B cell (primary cell): Measurements from ENCODE around the gene ZNF766. TPM values are rescaled to one million over a fixed set of nuclear protein-coding genes. Genes with fewer than 3 reads are reported as not detected.

ENCODE experiments used
- ATAC-seq: fragments of 200-7000 bp; cut with Tn5 transposase; one replicate; pipeline ENCODE4 v1.10.0; 2021; ENCODE audit warnings: low read depth, mild to moderate bottlenecking, moderate number of reproducible peaks, moderate library complexity
- CTCF ChIA-PET: fragments of 350-600 bp; sonication (Branson Sonifier 250); formaldehyde crosslinking; loops from one replicate; lab custom pipeline; 2021; ENCODE audit warnings: antibody characterized with exemption, inconsistent platforms; lab: Charles Lee
- POLR2A ChIA-PET: fragments of 350-600 bp; sonication (Branson Sonifier 250); formaldehyde crosslinking; loops from one replicate; lab custom pipeline; 2021; ENCODE audit warnings: antibody characterized with exemption; lab: Charles Lee
- DNase-seq: peaks from one replicate; pipeline ENCODE4 v3.0.0; 2013
- H2AFZ ChIP-seq: 2 replicates; pipeline ENCODE4 v1.6.1; 2012; ENCODE audit warnings: mild to moderate bottlenecking, low read depth, low read length; ENCODE audit not compliant: insufficient read depth, poor library complexity, severe bottlenecking
- H3K27ac ChIP-seq, 2 donors: 1 replicate in 1 of 2; 2 replicates in 1 of 2; pipeline ENCODE4 v1.5.1; 2012 to 2013; ENCODE audit warnings: low read length in 2 of 2, mild to moderate bottlenecking in 2 of 2, moderate library complexity in 1 of 2
- H3K27me3 ChIP-seq, 4 experiments: fragments of 200-600 bp in 1 of 4; sonication (generic) in 1 of 4; replicated peaks in 1 of 4; 1 replicate in 2 of 4; 2 replicates in 2 of 4; pipeline versions ENCODE4 v1.6.1 to v1.7.0; 2013 to 2016; ENCODE audit warnings: low read length in 3 of 4, mild to moderate bottlenecking in 2 of 4, mixed read lengths in 1 of 4, moderate library complexity in 1 of 4; ENCODE audit not compliant: insufficient read depth in 4 of 4, control insufficient read depth in 3 of 4; ENCODE audit errors: control extremely low read depth in 1 of 4
- H3K36me3 ChIP-seq, 2 experiments: replicated peaks in 1 of 2; 1 replicate in 1 of 2; 2 replicates in 1 of 2; pipeline versions ENCODE4 v1.6.1 to v1.7.1; 2013; ENCODE audit warnings: low read length in 1 of 2; ENCODE audit not compliant: insufficient read depth in 2 of 2, control insufficient read depth in 1 of 2; ENCODE audit errors: control extremely low read depth in 1 of 2, extremely low read depth in 1 of 2
- H3K4me1 ChIP-seq, 2 donors: fragments of 200-600 bp in 1 of 2; sonication (generic) in 1 of 2; 1 replicate in 1 of 2; 2 replicates in 1 of 2; pipeline versions ENCODE4 v1.5.1 to v1.6.1; 2013 to 2017; ENCODE audit warnings: low read length in 2 of 2; ENCODE audit not compliant: control insufficient read depth in 2 of 2, insufficient read depth in 2 of 2
- H3K4me2 ChIP-seq: replicated peaks from 2 replicates; pipeline ENCODE3; 2012; ENCODE audit warnings: mild to moderate bottlenecking, low read depth, low read length; ENCODE audit not compliant: poor library complexity, severe bottlenecking
- H3K4me3 ChIP-seq, 5 experiments: fragments of 200-600 bp in 1 of 5; sonication (generic) in 1 of 5; 1 replicate in 3 of 5; 2 replicates in 2 of 5; pipeline versions ENCODE4 v1.5.1 to v1.7.0; 2011 to 2016; ENCODE audit warnings: low read length in 4 of 5, mild to moderate bottlenecking in 4 of 5, low read depth in 2 of 5, control low read depth in 1 of 5, moderate library complexity in 1 of 5; ENCODE audit not compliant: insufficient read depth in 1 of 5; ENCODE audit errors: control extremely low read depth in 1 of 5, extremely low read depth in 1 of 5
- H3K79me2 ChIP-seq: fragments of 200-600 bp; sonication (generic); one replicate; pipeline ENCODE4 v1.6.0; 2016; ENCODE audit warnings: low read length; ENCODE audit not compliant: control insufficient read depth, insufficient read depth
- H3K9ac ChIP-seq: fragments of 200-600 bp; sonication (generic); 2 replicates; pipeline ENCODE4 v1.6.1; 2017; ENCODE audit warnings: mild to moderate bottlenecking, low read length, moderate library complexity
- H3K9me3 ChIP-seq, 3 donors: one replicate each; pipeline versions ENCODE4 v1.6.1 to v1.7.1; 2013; ENCODE audit warnings: low read length in 2 of 3; ENCODE audit not compliant: control insufficient read depth in 2 of 3, insufficient read depth in 1 of 3; ENCODE audit errors: control extremely low read depth in 1 of 3
- H4K20me1 ChIP-seq: 2 replicates; pipeline ENCODE4 v1.6.0; 2012; ENCODE audit warnings: mild to moderate bottlenecking, low read length; ENCODE audit not compliant: insufficient read depth, control insufficient read depth, poor library complexity, severe bottlenecking
- H3K27ac Mint-ChIP-seq: one replicate; pipeline ENCODE4 v1.8.0; 2021; ENCODE audit warnings: mixed read lengths
- H3K27me3 Mint-ChIP-seq: one replicate; pipeline ENCODE4 v1.8.0; 2021; ENCODE audit warnings: mixed read lengths
- H3K4me1 Mint-ChIP-seq: one replicate; pipeline ENCODE4 v1.8.0; 2021; ENCODE audit warnings: mixed read lengths
- H3K4me3 Mint-ChIP-seq: one replicate; pipeline ENCODE4 v1.8.0; 2021; ENCODE audit warnings: mixed read lengths
- H3K9me3 Mint-ChIP-seq: one replicate; pipeline ENCODE4 v1.8.0; 2022; ENCODE audit warnings: mixed read lengths; ENCODE audit not compliant: insufficient read depth
- EZH2 ChIP-seq: IDR thresholded peaks from 2 replicates; pipeline ENCODE4 v1.6.1; 2012; ENCODE audit warnings: borderline replicate concordance, low read depth, mild to moderate bottlenecking, moderate library complexity, low read length; ENCODE audit not compliant: insufficient read depth, poor library complexity, severe bottlenecking
- WGBS: methylation state at CpG from one replicate; pipeline ENCODE4 v1.1.5; 2013; ENCODE audit warnings: missing lambda C conversion rate; ENCODE audit not compliant: insufficient coverage; 5-methylcytosine and 5-hydroxymethylcytosine counted together
- intact Hi-C: fragments of 100-400 bp; cut with micrococcal nuclease; formaldehyde crosslinking; loops from one replicate; pipeline ENCODE4 v1.10.0; 2022
- polyA plus RNA-seq: library from polyadenylated mRNA; depleted of rRNA; stranded (reverse); fragments of >200 nt; gene quantifications from 2 replicates; pipeline ENCODE4 v1.2.3, GENCODE V29; 2012
- total RNA-seq, 2 donors: library from RNA; stranded (reverse); fragments of 120-200 nt in 1 of 2; gene quantifications; 1 replicate in 1 of 2; 2 replicates in 1 of 2; pipeline versions ENCODE4 v1.2.3 to v1.2.4, GENCODE V29; 2013 to 2022
- TF ChIP-seq, protein P1 (sequence below): fragments of 200-600 bp; IDR thresholded peaks from one replicate; pipeline ENCODE4 v1.8.0; 2022; ENCODE audit warnings: antibody characterized with exemption, mild to moderate bottlenecking

The ZNF766 gene
- total and polyA plus RNA-seq, 2 donors (not counting 1 experiment from before 2014, with no cell fraction given): 9.9 to 48.3 TPM

DNA sequence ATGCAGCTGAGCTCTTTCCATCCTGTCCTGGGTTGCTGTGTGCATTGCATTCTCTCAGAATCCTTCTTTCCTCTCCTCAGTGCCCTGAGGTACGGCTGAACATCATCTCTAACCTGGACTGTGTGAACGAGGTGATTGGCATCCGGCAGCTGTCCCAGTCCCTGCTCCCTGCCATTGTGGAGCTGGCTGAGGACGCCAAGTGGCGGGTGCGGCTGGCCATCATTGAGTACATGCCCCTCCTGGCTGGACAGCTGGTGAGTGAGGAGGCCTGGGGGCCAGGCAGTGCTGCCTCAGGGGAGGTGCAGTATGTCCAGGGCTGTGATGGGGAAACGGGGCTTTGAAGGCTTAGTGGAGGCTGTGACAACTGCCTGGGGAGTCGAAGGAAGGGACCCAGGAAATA lies 49.8 kb upstream of the ZNF766 start:
- no peak overlapping the region for H3K4me3 ChIP-seq
- ATAC-seq: no peak
- no peak overlapping the region for H3K4me2 ChIP-seq
- H3K27ac ChIP-seq: no peak overlapping the region
- ChIA-PET CTCF (interaction anchor here (1.5 kb wide), 1 partner anchor 81 kb away, joined by 5 read pairs; no protein-coding TSS in a partner anchor), POLR2A (no interaction called here)
- no peaks in the 10 kb centered on the region for H3K9me3 Mint-ChIP-seq
- H3K36me3 ChIP-seq: peaks cover 49 to 99% of the 10 kb centered on the region in 2 experiments
- no peaks in the 10 kb centered on the region for H3K27me3 Mint-ChIP-seq
- no peaks in the 10 kb centered on the region for H3K9me3 ChIP-seq
- H3K27ac Mint-ChIP-seq: no peak overlapping the region
- no peaks in the 10 kb centered on the region for H3K27me3 ChIP-seq
- peaks cover 15% of the 10 kb centered on the region for H3K4me1 Mint-ChIP-seq
- no peak for TF ChIP-seq EZH2
- TF ChIP-seq, protein P1, sequence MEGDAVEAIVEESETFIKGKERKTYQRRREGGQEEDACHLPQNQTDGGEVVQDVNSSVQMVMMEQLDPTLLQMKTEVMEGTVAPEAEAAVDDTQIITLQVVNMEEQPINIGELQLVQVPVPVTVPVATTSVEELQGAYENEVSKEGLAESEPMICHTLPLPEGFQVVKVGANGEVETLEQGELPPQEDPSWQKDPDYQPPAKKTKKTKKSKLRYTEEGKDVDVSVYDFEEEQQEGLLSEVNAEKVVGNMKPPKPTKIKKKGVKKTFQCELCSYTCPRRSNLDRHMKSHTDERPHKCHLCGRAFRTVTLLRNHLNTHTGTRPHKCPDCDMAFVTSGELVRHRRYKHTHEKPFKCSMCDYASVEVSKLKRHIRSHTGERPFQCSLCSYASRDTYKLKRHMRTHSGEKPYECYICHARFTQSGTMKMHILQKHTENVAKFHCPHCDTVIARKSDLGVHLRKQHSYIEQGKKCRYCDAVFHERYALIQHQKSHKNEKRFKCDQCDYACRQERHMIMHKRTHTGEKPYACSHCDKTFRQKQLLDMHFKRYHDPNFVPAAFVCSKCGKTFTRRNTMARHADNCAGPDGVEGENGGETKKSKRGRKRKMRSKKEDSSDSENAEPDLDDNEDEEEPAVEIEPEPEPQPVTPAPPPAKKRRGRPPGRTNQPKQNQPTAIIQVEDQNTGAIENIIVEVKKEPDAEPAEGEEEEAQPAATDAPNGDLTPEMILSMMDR: no peak
- intact Hi-C loops: no loop called here
- WGBS: 94% methylated on average over 7 of the region's 8 CpGs
- no peak overlapping the region for H3K4me3 Mint-ChIP-seq
- H3K79me2 ChIP-seq: peaks cover 16% of the 10 kb centered on the region
- DNase-seq: no peak
- no peak overlapping the region for H2AFZ ChIP-seq
- H3K9ac ChIP-seq: no peak overlapping the region
- H3K4me1 ChIP-seq: no peaks in the 10 kb centered on the region
- peaks cover 47% of the 10 kb centered on the region for H4K20me1 ChIP-seq

DNA sequence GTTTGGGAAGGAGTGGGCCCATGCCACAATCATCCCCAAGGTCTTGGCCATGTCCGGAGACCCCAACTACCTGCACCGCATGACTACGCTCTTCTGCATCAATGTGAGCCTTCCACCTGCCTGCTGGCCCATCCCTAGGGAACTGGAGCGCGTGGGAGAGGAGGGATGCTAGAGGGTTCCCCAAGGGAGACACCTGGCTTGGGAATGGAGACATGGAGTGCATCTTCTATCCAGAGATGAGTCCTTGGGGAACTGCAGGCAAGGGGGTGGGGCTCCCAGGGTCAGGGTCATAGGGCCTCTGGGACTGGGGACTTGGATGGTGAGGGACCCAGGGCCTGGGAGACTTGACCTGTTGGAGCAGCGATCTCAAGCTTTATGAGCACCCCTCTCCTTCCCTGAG lies 48.4 kb upstream of the ZNF766 start:
- Mint-ChIP-seq H3K9me3 (no peaks in the 10 kb centered on the region), H3K4me3 (no peak overlapping the region), H3K27me3 (no peaks in the 10 kb centered on the region), H3K27ac (no peak overlapping the region), H3K4me1 (peaks cover 15% of the 10 kb centered on the region)
- Histone ChIP-seq H3K9me3 (no peaks in the 10 kb centered on the region), H3K27me3 (no peaks in the 10 kb centered on the region), H3K9ac (no peak overlapping the region), H3K36me3 (peaks cover 47 to 98% of the 10 kb centered on the region in 2 experiments), H2AFZ (no peak overlapping the region), H4K20me1 (peaks cover 35% of the 10 kb centered on the region), H3K4me3 (no peak overlapping the region), H3K4me2 (no peak overlapping the region), H3K4me1 (no peaks in the 10 kb centered on the region), H3K79me2 (peaks cover 7% of the 10 kb centered on the region), H3K27ac (no peak overlapping the region)
- ATAC-seq: no peak
- ChIA-PET POLR2A (no interaction called here), CTCF (no interaction called here)
- TF ChIP-seq EZH2: no peak
- TF ChIP-seq, protein P1: no peak
- intact Hi-C loops: no loop called here
- 100% methylated on average over 5 of the region's 6 CpGs for WGBS
- no peak for DNase-seq
